H9 (cell line): ENCODE data around the gene MTERF4. TPM values are rescaled to one million over a fixed set of nuclear protein-coding genes. Genes with fewer than 3 reads are reported as not detected.
A peak's percentile ranks its signal among the peaks of the same experiment; 100 is the strongest.

Experiments used
- DNase-seq: peaks from one replicate; pipeline ENCODE4 v3.0.0-alpha.2; 2017
- H2AFZ ChIP-seq: one replicate; pipeline ENCODE4 v1.6.1; 2013; ENCODE audit warnings: mild to moderate bottlenecking, low read length, control low read depth, moderate library complexity
- H2AK5ac ChIP-seq: 2 replicates; pipeline ENCODE4 v1.6.1; 2013; ENCODE audit warnings: low read length, control low read depth, mixed read lengths; ENCODE audit not compliant: insufficient read length
- H2BK120ac ChIP-seq: one replicate; pipeline ENCODE4 v1.6.1; 2013; ENCODE audit warnings: low read depth, mild to moderate bottlenecking, low read length, control low read depth, inconsistent platforms; ENCODE audit not compliant: poor library complexity, severe bottlenecking
- H2BK12ac ChIP-seq: 2 replicates; pipeline ENCODE4 v1.6.1; 2013; ENCODE audit warnings: low read length, control low read depth, mixed read lengths, low read depth; ENCODE audit not compliant: insufficient read length
- H2BK15ac ChIP-seq: 2 replicates; pipeline ENCODE4 v1.6.1; 2013; ENCODE audit warnings: low read depth, low read length, control low read depth
- H2BK20ac ChIP-seq: one replicate; pipeline ENCODE4 v1.6.1; 2013; ENCODE audit warnings: low read depth, mild to moderate bottlenecking, low read length, control low read depth, inconsistent platforms; ENCODE audit not compliant: poor library complexity, severe bottlenecking
- H2BK5ac ChIP-seq: 2 replicates; pipeline ENCODE4 v1.6.1; 2013; ENCODE audit warnings: low read length, control low read depth, mixed read lengths; ENCODE audit not compliant: insufficient read length
- H3K14ac ChIP-seq: 2 replicates; pipeline ENCODE4 v1.6.1; 2013; ENCODE audit warnings: low read length, control low read depth; ENCODE audit not compliant: insufficient read depth
- H3K18ac ChIP-seq: 2 replicates; pipeline ENCODE4 v1.6.1; 2013; ENCODE audit warnings: low read depth, mild to moderate bottlenecking, mixed read lengths, low read length, control low read depth; ENCODE audit not compliant: insufficient read length
- H3K23ac ChIP-seq: 2 replicates; pipeline ENCODE4 v1.6.1; 2013; ENCODE audit warnings: low read length, control low read depth, mixed read lengths, low read depth; ENCODE audit not compliant: insufficient read length
- H3K23me2 ChIP-seq: 2 replicates; pipeline ENCODE4 v1.6.1; 2013; ENCODE audit warnings: low read depth, mild to moderate bottlenecking, mixed read lengths, low read length, control low read depth; ENCODE audit not compliant: insufficient read length, poor library complexity, severe bottlenecking
- H3K27ac ChIP-seq: 2 replicates; pipeline ENCODE4 v1.5.1; 2013; ENCODE audit warnings: low read length, control low read depth, mixed read lengths, low read depth; ENCODE audit not compliant: insufficient read length
- H3K27me3 ChIP-seq: 2 replicates; pipeline ENCODE4 v1.6.1; 2013; ENCODE audit warnings: low read length, control low read depth, inconsistent platforms; ENCODE audit not compliant: insufficient read depth
- H3K4ac ChIP-seq: 2 replicates; pipeline ENCODE4 v1.6.1; 2013; ENCODE audit warnings: low read depth, mild to moderate bottlenecking, control low read depth, inconsistent platforms, low read length, moderate library complexity
- H3K4me1 ChIP-seq: 2 replicates; pipeline ENCODE4 v1.6.1; 2013; ENCODE audit warnings: low read length, control low read depth, inconsistent platforms; ENCODE audit not compliant: insufficient read depth
- H3K4me2 ChIP-seq: 2 replicates; pipeline ENCODE4 v1.6.1; 2013; ENCODE audit warnings: low read length, control low read depth, mixed read lengths; ENCODE audit not compliant: insufficient read length, insufficient read depth
- H3K56ac ChIP-seq: 2 replicates; pipeline ENCODE4 v1.6.1; 2013; ENCODE audit warnings: low read depth, mild to moderate bottlenecking, mixed read lengths, low read length, control low read depth; ENCODE audit not compliant: insufficient read length
- H3K79me1 ChIP-seq: 2 replicates; pipeline ENCODE4 v1.6.1; 2013; ENCODE audit warnings: low read depth, mild to moderate bottlenecking, moderate library complexity, low read length, control low read depth, inconsistent platforms; ENCODE audit not compliant: insufficient read depth, poor library complexity, severe bottlenecking
- H3K79me2 ChIP-seq: 2 replicates; pipeline ENCODE4 v1.6.1; 2013; ENCODE audit warnings: low read length, control low read depth, inconsistent platforms; ENCODE audit not compliant: insufficient read depth
- H3K9ac ChIP-seq: 2 replicates; pipeline ENCODE4 v1.6.1; 2013; ENCODE audit warnings: low read length, control low read depth, mixed read lengths; ENCODE audit not compliant: insufficient read length; ENCODE audit errors: extremely low read depth
- H3K9me3 ChIP-seq: one replicate; pipeline ENCODE4 v1.6.1; 2013; ENCODE audit warnings: low read depth, low read length, inconsistent platforms; ENCODE audit not compliant: control insufficient read depth
- H3T11ph ChIP-seq: one replicate; pipeline ENCODE4 v1.6.1; 2013; ENCODE audit warnings: mild to moderate bottlenecking, low read length, control low read depth, inconsistent platforms
- H4K20me1 ChIP-seq: one replicate; pipeline ENCODE4 v1.6.1; 2013; ENCODE audit not compliant: control insufficient read depth, insufficient read length, insufficient read depth
- H4K5ac ChIP-seq: 2 replicates; pipeline ENCODE4 v1.6.1; 2013; ENCODE audit warnings: low read depth, mild to moderate bottlenecking, mixed read lengths, low read length, control low read depth; ENCODE audit not compliant: insufficient read length
- H4K8ac ChIP-seq: replicated peaks from 2 replicates; pipeline ENCODE4 v1.6.1; 2013; ENCODE audit warnings: low read length, control low read depth, mixed read lengths, low read depth; ENCODE audit not compliant: insufficient read length
- H4K91ac ChIP-seq: 2 replicates; pipeline ENCODE4 v1.6.1; 2013; ENCODE audit warnings: low read depth, mild to moderate bottlenecking, moderate library complexity, mixed read lengths, low read length, control low read depth; ENCODE audit not compliant: insufficient read length
- H3K27ac Mint-ChIP-seq, 3 experiments: 2 replicates in 2 of 3; 3 replicates in 1 of 3; pipeline ENCODE4 v1.8.0; 2020 to 2021; ENCODE audit warnings: mixed read lengths in 3 of 3, mild to moderate bottlenecking in 1 of 3, moderate library complexity in 1 of 3
- H3K27me3 Mint-ChIP-seq: 2 replicates; pipeline ENCODE4 v1.8.0; 2021; ENCODE audit warnings: low read depth, mild to moderate bottlenecking, moderate library complexity, mixed read lengths
- H3K36me3 Mint-ChIP-seq, 3 experiments: 2 replicates in 2 of 3; 3 replicates in 1 of 3; pipeline ENCODE4 v1.8.0; 2020 to 2021; ENCODE audit warnings: low read depth in 3 of 3, mixed read lengths in 3 of 3; ENCODE audit not compliant: insufficient read depth in 1 of 3
- H3K4me1 Mint-ChIP-seq, 2 experiments: 2 replicates each; pipeline ENCODE4 v1.8.0; 2020; ENCODE audit warnings: mixed read lengths in 2 of 2
- H3K4me3 Mint-ChIP-seq, 2 experiments: 2 replicates in 1 of 2; 3 replicates in 1 of 2; pipeline ENCODE4 v1.8.0; 2020 to 2021; ENCODE audit warnings: mild to moderate bottlenecking in 2 of 2, mixed read lengths in 2 of 2, moderate library complexity in 1 of 2
- H3K9me3 Mint-ChIP-seq, 2 experiments: 2 replicates in 1 of 2; 3 replicates in 1 of 2; pipeline ENCODE4 v1.8.0; 2020; ENCODE audit warnings: mild to moderate bottlenecking in 2 of 2, mixed read lengths in 2 of 2, moderate library complexity in 1 of 2
- CTCF ChIP-seq: fragments of 200-600 bp; sonication (generic); conservative IDR thresholded peaks from 3 replicates; pipeline ENCODE4 v1.8.0; 2021; ENCODE audit warnings: antibody characterized with exemption, mild to moderate bottlenecking
- WGBS: extraction: QIAGEN DNeasy Blood & Tissue Kit; methylation state at CpG from one replicate; pipeline ENCODE4 v1.1.7; 2013; ENCODE audit warnings: missing lambda C conversion rate, low lambda C conversion rate, mixed read lengths; ENCODE audit not compliant: insufficient read length; ENCODE audit errors: extremely low coverage; 5-methylcytosine and 5-hydroxymethylcytosine counted together
- total RNA-seq: library from RNA; stranded (reverse); gene quantifications from 2 replicates; pipeline ENCODE4 v1.2.1, GENCODE V29; 2021

Gene MTERF4
- total RNA-seq, 1 experiment from 2014 or later: 35.0 TPM

GRCh38 chr2:241129086-241129871, 27.2 kb upstream of the MTERF4 start:
- Histone ChIP-seq H3K4me2 (no peak overlapping the region), H3K79me1 (no peaks in the 10 kb centered on the region), H3T11ph (no peak overlapping the region), H4K8ac (no peak overlapping the region), H2BK20ac (no peak overlapping the region), H2AK5ac (no peak overlapping the region), H3K79me2 (no peaks in the 10 kb centered on the region), H3K4me1 (no peaks in the 10 kb centered on the region), H2BK5ac (no peak overlapping the region), H3K4ac (no peak overlapping the region), H4K91ac (no peak overlapping the region), H2BK12ac (no peak overlapping the region), H2AFZ (no peak overlapping the region), H3K27me3 (no peaks in the 10 kb centered on the region), H4K5ac (no peak overlapping the region), H3K56ac (no peak overlapping the region), H3K18ac (no peak overlapping the region), H2BK15ac (no peak overlapping the region), H3K23me2 (no peaks in the 10 kb centered on the region), H3K9me3 (no peaks in the 10 kb centered on the region), H3K9ac (no peak overlapping the region), H3K14ac (no peak overlapping the region), H2BK120ac (no peak overlapping the region), H3K23ac (no peak overlapping the region), H4K20me1 (no peaks in the 10 kb centered on the region), H3K27ac (no peak overlapping the region)
- Mint-ChIP-seq H3K4me3 (no peak overlapping the region), H3K9me3 (no peaks in the 10 kb centered on the region), H3K36me3 (peaks cover 15 to 45% (median 30%) of the 10 kb centered on the region in 3 experiments), H3K4me1 (no peaks in the 10 kb centered on the region), H3K27me3 (no peaks in the 10 kb centered on the region), H3K27ac (peak overlapping the region in 2 of 3 experiments; percentile 62 to 69; a peak in 1 of 7 replicates)
- DNase-seq: no peak
- WGBS: no CpG with 5 or more reads among the region's 12 CpGs
- no peak for TF ChIP-seq CTCF
